Measurements from ENCODE around the gene MBD2. TPM values are rescaled to one million over a fixed set of nuclear protein-coding genes. Genes with fewer than 3 reads are reported as not detected.
"Not testable (repeated sequence)": the region's sequence is repeated elsewhere in the genome, so short reads cannot be mapped to it uniquely, and the experiment has no call there.

Gene MBD2
- total and polyA plus RNA-seq, 3 experiments from 2014 or later = 27.2 to 201 (median 195) TPM

- ChIA-PET CTCF (no interaction called here), POLR2A (no interaction called here)
- Histone ChIP-seq H3K36me3 (ENCODE audit: insufficient read depth, low read length) (no peaks in the 10 kb centered on the region), H3K4me1 (ENCODE audit: insufficient read depth, low read length) (no peaks in the 10 kb centered on the region), H3K27me3 (ENCODE audit: insufficient read depth, low read length, poor library complexity, severe bottlenecking) (no peaks in the 10 kb centered on the region), H3K27ac (ENCODE audit: low read depth, low read length) (no peak overlapping the region), H3K9me3 (ENCODE audit: low read length) (no peaks in the 10 kb centered on the region), H3K4me3 (ENCODE audit: low read length) (no peak overlapping the region)
- Mint-ChIP-seq H3K27me3 (no peaks in the 10 kb centered on the region), H3K4me3 (no peak overlapping the region), H3K9me3 (no peaks in the 10 kb centered on the region), H3K36me3 (no peaks in the 10 kb centered on the region), H3K4me1 (no peaks in the 10 kb centered on the region), H3K27ac (no peak overlapping the region)
- DNase-seq = no peak
Observed at GRCh38 chr18:54232485-54233227, 8.2 kb upstream of the MBD2 start.

GRCh38 chr18:54229421-54230059 lies 5.1 kb upstream of the MBD2 start:
- H3K27ac ChIP-seq (ENCODE audit: low read depth, low read length) = no peak overlapping the region
- no peaks in the 10 kb centered on the region for H3K9me3 ChIP-seq (ENCODE audit: low read length)
- Mint-ChIP-seq H3K4me1 (peaks cover 5 to 6% (median 5%) of the 10 kb centered on the region in 3 donors), H3K27me3 (no peaks in the 10 kb centered on the region), H3K36me3 (no peaks in the 10 kb centered on the region), H3K9me3 (no peaks in the 10 kb centered on the region), H3K27ac (peak overlapping the region in 2 of 8 donors; percentile 2 to 69), H3K4me3 (peak overlapping the region in 1 of 7 donors; percentile 46)
- no peak for DNase-seq
- no peak overlapping the region for H3K4me3 ChIP-seq (ENCODE audit: low read length)
- H3K36me3 ChIP-seq (ENCODE audit: insufficient read depth, low read length) = no peaks in the 10 kb centered on the region
- POLR2A ChIA-PET = no interaction called here
- peaks cover 5% of the 10 kb centered on the region for H3K4me1 ChIP-seq (ENCODE audit: insufficient read depth, low read length)
- CTCF ChIA-PET = no interaction called here
- H3K27me3 ChIP-seq (ENCODE audit: insufficient read depth, low read length, poor library complexity, severe bottlenecking) = no peaks in the 10 kb centered on the region

GRCh38 chr18:54228364-54228763 lies 3.9 kb upstream of the MBD2 start:
- DNase-seq = no peak
- POLR2A ChIA-PET = no interaction called here
- Histone ChIP-seq H3K9me3 (ENCODE audit: low read length) (no peaks in the 10 kb centered on the region), H3K4me1 (ENCODE audit: insufficient read depth, low read length) (peaks cover 5% of the 10 kb centered on the region), H3K27ac (ENCODE audit: low read depth, low read length) (no peak overlapping the region), H3K4me3 (ENCODE audit: low read length) (no peak overlapping the region), H3K27me3 (ENCODE audit: insufficient read depth, low read length, poor library complexity, severe bottlenecking) (no peaks in the 10 kb centered on the region), H3K36me3 (ENCODE audit: insufficient read depth, low read length) (no peaks in the 10 kb centered on the region)
- Mint-ChIP-seq H3K36me3 (peaks cover 0 to 4% (median 0%) of the 10 kb centered on the region in 3 donors), H3K27me3 (peaks cover 0 to 2% of the 10 kb centered on the region in 2 donors), H3K4me3 (no peak overlapping the region), H3K27ac (no peak overlapping the region), H3K4me1 (peaks cover 8 to 12% (median 9%) of the 10 kb centered on the region in 3 donors), H3K9me3 (no peaks in the 10 kb centered on the region)
- CTCF ChIA-PET = no interaction called here

GRCh38 chr18:54223568-54224241 lies 764 bp downstream of the MBD2 start:
- Histone ChIP-seq H3K27me3 (ENCODE audit: insufficient read depth, low read length, poor library complexity, severe bottlenecking) (no peaks in the 10 kb centered on the region), H3K4me1 (ENCODE audit: insufficient read depth, low read length) (peaks cover 23% of the 10 kb centered on the region), H3K9me3 (ENCODE audit: low read length) (no peaks in the 10 kb centered on the region), H3K27ac (ENCODE audit: low read depth, low read length) (peak overlapping the region; percentile 41), H3K36me3 (ENCODE audit: insufficient read depth, low read length) (no peaks in the 10 kb centered on the region), H3K4me3 (ENCODE audit: low read length) (peak overlapping the region; percentile 38)
- ChIA-PET CTCF (interaction anchor here (0.8 to 1.7 kb wide), 13 partner anchors 9 to 148 kb away, joined by 3 to 30 read pairs (median 4); partner anchors contain the start of genes C18orf54, POLI and STARD6), POLR2A (interaction anchor here (0.5 to 1.7 kb wide), 7 partner anchors 12 to 134 kb away, joined by 3 to 17 read pairs (median 4); partner anchors contain the start of genes C18orf54, POLI and STARD6)
- peak in 3 of 5 donors; percentile 22 to 65 (median 25) for DNase-seq
- peak overlapping the region; percentile 89 to 99 (median 98) for H3K27ac Mint-ChIP-seq
- H3K9me3 Mint-ChIP-seq = no peaks in the 10 kb centered on the region
- H3K4me3 Mint-ChIP-seq = peak overlapping the region; percentile 90 to 97 (median 95)
- peaks cover 0 to 4% of the 10 kb centered on the region in 2 donors for H3K27me3 Mint-ChIP-seq
- H3K36me3 Mint-ChIP-seq = peaks cover 0 to 14% (median 0%) of the 10 kb centered on the region in 3 donors
- peaks cover 44 to 54% (median 50%) of the 10 kb centered on the region in 3 donors for H3K4me1 Mint-ChIP-seq

- Mint-ChIP-seq H3K27ac (peak overlapping the region; percentile 89 to 99 (median 98)), H3K36me3 (peaks cover 0 to 14% (median 0%) of the 10 kb centered on the region in 3 donors), H3K9me3 (no peaks in the 10 kb centered on the region), H3K27me3 (peaks cover 0 to 4% of the 10 kb centered on the region in 2 donors), H3K4me1 (peaks cover 49 to 61% (median 57%) of the 10 kb centered on the region in 3 donors), H3K4me3 (peak overlapping the region; percentile 90 to 97 (median 95))
- peak overlapping the region; percentile 38 for H3K4me3 ChIP-seq (ENCODE audit: low read length)
- no peaks in the 10 kb centered on the region for H3K36me3 ChIP-seq (ENCODE audit: insufficient read depth, low read length)
- no peaks in the 10 kb centered on the region for H3K27me3 ChIP-seq (ENCODE audit: insufficient read depth, low read length, poor library complexity, severe bottlenecking)
- ChIA-PET CTCF (interaction anchor here (0.8 to 1.7 kb wide), 16 partner anchors 9 to 167 kb away, joined by 3 to 30 read pairs (median 4); partner anchors contain the start of genes C18orf54, POLI and STARD6), POLR2A (interaction anchor here (0.5 to 1.7 kb wide), 6 partner anchors 12 to 135 kb away, joined by 3 to 17 read pairs (median 4); partner anchors contain the start of genes C18orf54, POLI and STARD6)
- no peaks in the 10 kb centered on the region for H3K9me3 ChIP-seq (ENCODE audit: low read length)
- peak; percentile 29 to 80 (median 69) for DNase-seq
- peaks cover 28% of the 10 kb centered on the region for H3K4me1 ChIP-seq (ENCODE audit: insufficient read depth, low read length)
- H3K27ac ChIP-seq (ENCODE audit: low read depth, low read length) = peak overlapping the region; percentile 41
Observed at GRCh38 chr18:54222922-54223567, 1.4 kb downstream of the MBD2 start.

- H3K9me3 ChIP-seq (ENCODE audit: low read length) = no peaks in the 10 kb centered on the region
- peak overlapping the region in 3 of 8 donors; percentile 17 to 85 (median 69) for H3K27ac Mint-ChIP-seq
- H3K36me3 ChIP-seq (ENCODE audit: insufficient read depth, low read length) = no peaks in the 10 kb centered on the region
- H3K27me3 Mint-ChIP-seq = peaks cover 0 to 4% of the 10 kb centered on the region in 2 donors
- peak overlapping the region in 2 of 7 donors; percentile 0 to 30 for H3K4me3 Mint-ChIP-seq
- H3K36me3 Mint-ChIP-seq = peaks cover 0 to 14% (median 0%) of the 10 kb centered on the region in 3 donors
- peaks cover 60 to 77% (median 73%) of the 10 kb centered on the region in 3 donors for H3K4me1 Mint-ChIP-seq
- H3K4me1 ChIP-seq (ENCODE audit: insufficient read depth, low read length) = peaks cover 35% of the 10 kb centered on the region
- H3K27ac ChIP-seq (ENCODE audit: low read depth, low read length) = no peak overlapping the region
- ChIA-PET POLR2A (no interaction called here), CTCF (no interaction called here)
- H3K27me3 ChIP-seq (ENCODE audit: insufficient read depth, low read length, poor library complexity, severe bottlenecking) = no peaks in the 10 kb centered on the region
- DNase-seq = no peak
- H3K4me3 ChIP-seq (ENCODE audit: low read length) = no peak overlapping the region
- no peaks in the 10 kb centered on the region for H3K9me3 Mint-ChIP-seq
Observed at GRCh38 chr18:54220406-54220805, 4.1 kb downstream of the MBD2 start.

GRCh38 chr18:54218803-54219202 lies 5.7 kb downstream of the MBD2 start:
- peaks cover 30% of the 10 kb centered on the region for H3K4me1 ChIP-seq (ENCODE audit: insufficient read depth, low read length)
- peaks cover 62 to 84% (median 77%) of the 10 kb centered on the region in 3 donors for H3K4me1 Mint-ChIP-seq

More at GRCh38 chr18:54218803-54219202, 5.7 kb downstream of the MBD2 start:
- H3K27ac ChIP-seq (ENCODE audit: low read depth, low read length); H3K4me3 Mint-ChIP-seq; H3K36me3 ChIP-seq (ENCODE audit: insufficient read depth, low read length); H3K9me3 ChIP-seq (ENCODE audit: low read length); H3K27me3 ChIP-seq (ENCODE audit: insufficient read depth, low read length, poor library complexity, severe bottlenecking); H3K4me3 ChIP-seq (ENCODE audit: low read length); H3K27me3 Mint-ChIP-seq; H3K9me3 Mint-ChIP-seq; DNase-seq; POLR2A ChIA-PET: not testable (repeated sequence)
- peaks cover 0 to 18% (median 0%) of the 10 kb centered on the region in 3 donors for H3K36me3 Mint-ChIP-seq
- peak overlapping the region in 2 of 8 donors; percentile 3 to 69 for H3K27ac Mint-ChIP-seq
- CTCF ChIA-PET = interaction anchor here (2.6 kb wide), 1 partner anchor 51 kb away, joined by 12 read pairs; the partner anchor contains the start of gene POLI
